Astrocyte (in vitro differentiated cells and primary cell): ENCODE results near the gene KCNJ11. TPM values are rescaled to one million over a fixed set of nuclear protein-coding genes. Genes with fewer than 3 reads are reported as not detected.
A peak's percentile ranks its signal among the peaks of the same experiment; 100 is the strongest.

Source experiments
- DNase-seq: peaks from one replicate; pipeline ENCODE4 v3.0.0-alpha.2; 2010; ENCODE audit warnings: low read depth
- FAIRE-seq: peaks from 2 replicates; lab custom pipeline; 2011; peaks lifted over from hg19 to GRCh38; lab: Jason Lieb, UNC
- H2AFZ ChIP-seq: 2 replicates; pipeline ENCODE4 v1.6.0; 2012; ENCODE audit warnings: low read depth, low read length, inconsistent platforms
- H3K27ac ChIP-seq: 2 replicates; pipeline ENCODE4 v1.5.1; 2011; ENCODE audit warnings: low read depth, low read length, inconsistent platforms
- H3K27me3 ChIP-seq: 2 replicates; pipeline ENCODE4 v1.6.0; 2011; ENCODE audit warnings: low read length, inconsistent platforms; ENCODE audit not compliant: insufficient read depth
- H3K36me3 ChIP-seq: 2 replicates; pipeline ENCODE4 v1.5.1; 2011; ENCODE audit warnings: low read length, inconsistent platforms; ENCODE audit not compliant: insufficient read depth
- H3K4me1 ChIP-seq: 2 replicates; pipeline ENCODE4 v1.5.1; 2011; ENCODE audit warnings: low read length, inconsistent platforms; ENCODE audit not compliant: insufficient read depth
- H3K4me2 ChIP-seq: 2 replicates; pipeline ENCODE4 v1.6.0; 2012; ENCODE audit warnings: low read length, inconsistent platforms
- H3K4me3 ChIP-seq: 2 replicates; pipeline ENCODE4 v1.5.1; 2011; ENCODE audit warnings: low read depth, mild to moderate bottlenecking, low read length, inconsistent platforms; ENCODE audit not compliant: insufficient read depth
- H3K79me2 ChIP-seq: 2 replicates; pipeline ENCODE4 v1.6.0; 2012; ENCODE audit warnings: mild to moderate bottlenecking, low read length, inconsistent platforms; ENCODE audit not compliant: insufficient read depth
- H3K9ac ChIP-seq: 2 replicates; pipeline ENCODE4 v1.6.0; 2012; ENCODE audit warnings: mild to moderate bottlenecking, low read length, inconsistent platforms
- H3K9me3 ChIP-seq: 2 replicates; pipeline ENCODE4 v1.5.1; 2012; ENCODE audit warnings: low read depth, mild to moderate bottlenecking, low read length, inconsistent platforms; ENCODE audit not compliant: insufficient read depth
- H4K20me1 ChIP-seq: 2 replicates; pipeline ENCODE4 v1.6.0; 2012; ENCODE audit warnings: low read length, inconsistent platforms; ENCODE audit not compliant: insufficient read depth
- H3K27ac Mint-ChIP-seq: one replicate; pipeline ENCODE4 v1.8.0; 2021; ENCODE audit warnings: mild to moderate bottlenecking, mixed read lengths; ENCODE audit not compliant: unreplicated experiment
- H3K27me3 Mint-ChIP-seq: one replicate; pipeline ENCODE4 v1.8.0; 2021; ENCODE audit warnings: low read depth, mixed read lengths; ENCODE audit not compliant: unreplicated experiment
- H3K36me3 Mint-ChIP-seq: one replicate; pipeline ENCODE4 v1.8.0; 2021; ENCODE audit warnings: low read depth, mixed read lengths; ENCODE audit not compliant: unreplicated experiment
- H3K4me1 Mint-ChIP-seq: one replicate; pipeline ENCODE4 v1.8.0; 2021; ENCODE audit warnings: low read depth, mixed read lengths; ENCODE audit not compliant: unreplicated experiment
- H3K4me3 Mint-ChIP-seq: one replicate; pipeline ENCODE4 v1.8.0; 2021; ENCODE audit warnings: mild to moderate bottlenecking, moderate library complexity, mixed read lengths; ENCODE audit not compliant: unreplicated experiment
- H3K9me3 Mint-ChIP-seq: one replicate; pipeline ENCODE4 v1.8.0; 2021; ENCODE audit warnings: mild to moderate bottlenecking, mixed read lengths; ENCODE audit not compliant: unreplicated experiment
- CTCF ChIP-seq: IDR thresholded peaks from 2 replicates; pipeline ENCODE4 v1.5.1; 2011; ENCODE audit warnings: low read depth, mild to moderate bottlenecking, inconsistent platforms, low read length, moderate library complexity; ENCODE audit not compliant: insufficient read depth
- EZH2 ChIP-seq: IDR thresholded peaks from 2 replicates; pipeline ENCODE4 v1.6.1; 2012; ENCODE audit warnings: mild to moderate bottlenecking, low read length, inconsistent platforms; ENCODE audit not compliant: insufficient read depth
- total RNA-seq: library from RNA; stranded (reverse); gene quantifications from 2 replicates; pipeline ENCODE4 v1.2.1, GENCODE V29; 2021

KCNJ11 gene
- total RNA-seq, 1 donor from 2014 or later = 0.43 TPM

- H3K27me3 Mint-ChIP-seq = peaks cover 29% of the 10 kb centered on the region
- TF ChIP-seq EZH2 = no peak
- no peak for TF ChIP-seq CTCF
- DNase-seq = no peak
- H3K27me3 ChIP-seq = peaks cover 9% of the 10 kb centered on the region
- no peak overlapping the region for H3K4me3 Mint-ChIP-seq
- no peaks in the 10 kb centered on the region for H3K36me3 ChIP-seq
- H3K27ac ChIP-seq = no peak overlapping the region
- no peaks in the 10 kb centered on the region for H3K9me3 ChIP-seq
- no peak overlapping the region for H3K27ac Mint-ChIP-seq
- H3K36me3 Mint-ChIP-seq = peaks cover 3% of the 10 kb centered on the region
- H4K20me1 ChIP-seq = no peaks in the 10 kb centered on the region
- no peak overlapping the region for H3K9ac ChIP-seq
- no peak overlapping the region for H3K4me2 ChIP-seq
- H3K4me1 Mint-ChIP-seq = peaks cover 22% of the 10 kb centered on the region
- peaks cover 17% of the 10 kb centered on the region for H3K4me1 ChIP-seq
- H2AFZ ChIP-seq = no peak overlapping the region
- no peak for FAIRE-seq
- H3K9me3 Mint-ChIP-seq = peaks cover under 1% of the 10 kb centered on the region
- no peak overlapping the region for H3K4me3 ChIP-seq
- no peaks in the 10 kb centered on the region for H3K79me2 ChIP-seq
Observed at GRCh38 chr11:17385926-17386325, 2.5 kb downstream of the KCNJ11 start.

- Histone ChIP-seq H2AFZ (no peak overlapping the region), H4K20me1 (no peaks in the 10 kb centered on the region), H3K4me1 (peaks cover 21% of the 10 kb centered on the region), H3K27me3 (peaks cover 9% of the 10 kb centered on the region), H3K79me2 (no peaks in the 10 kb centered on the region), H3K36me3 (no peaks in the 10 kb centered on the region), H3K9me3 (no peaks in the 10 kb centered on the region), H3K27ac (no peak overlapping the region), H3K9ac (no peak overlapping the region), H3K4me3 (no peak overlapping the region), H3K4me2 (no peak overlapping the region)
- peaks cover 23% of the 10 kb centered on the region for H3K4me1 Mint-ChIP-seq
- no peaks in the 10 kb centered on the region for H3K9me3 Mint-ChIP-seq
- DNase-seq (no peak), FAIRE-seq (no peak)
- TF ChIP-seq CTCF (no peak), EZH2 (no peak)
- peaks cover 29% of the 10 kb centered on the region for H3K27me3 Mint-ChIP-seq
- no peak overlapping the region for H3K27ac Mint-ChIP-seq
- no peak overlapping the region for H3K4me3 Mint-ChIP-seq
- H3K36me3 Mint-ChIP-seq = peaks cover 3% of the 10 kb centered on the region
Observed at GRCh38 chr11:17385492-17385891, 3.0 kb downstream of the KCNJ11 start.

GRCh38 chr11:17384002-17384511 is 4.4 kb downstream of the KCNJ11 start:
- no peak for FAIRE-seq
- H3K36me3 Mint-ChIP-seq = peaks cover 7% of the 10 kb centered on the region
- H3K4me3 Mint-ChIP-seq = no peak overlapping the region

More at GRCh38 chr11:17384002-17384511, 4.4 kb downstream of the KCNJ11 start:
- Histone ChIP-seq H3K9ac (no peak overlapping the region), H2AFZ (no peak overlapping the region), H3K79me2 (no peaks in the 10 kb centered on the region), H3K36me3 (no peaks in the 10 kb centered on the region), H3K27ac (no peak overlapping the region), H3K4me1 (peaks cover 19% of the 10 kb centered on the region), H3K4me3 (no peak overlapping the region), H3K27me3 (no peaks in the 10 kb centered on the region), H3K9me3 (no peaks in the 10 kb centered on the region), H3K4me2 (no peak overlapping the region), H4K20me1 (no peaks in the 10 kb centered on the region)
- Mint-ChIP-seq H3K27ac (no peak overlapping the region), H3K9me3 (peaks cover 4% of the 10 kb centered on the region), H3K4me1 (peaks cover 23% of the 10 kb centered on the region), H3K27me3 (peaks cover 22% of the 10 kb centered on the region)
- DNase-seq = peak; percentile 48
- peak; percentile 87 for TF ChIP-seq CTCF
- no peak for TF ChIP-seq EZH2
